Measurements from ENCODE around the gene HES3.

Gene HES3

DNA sequence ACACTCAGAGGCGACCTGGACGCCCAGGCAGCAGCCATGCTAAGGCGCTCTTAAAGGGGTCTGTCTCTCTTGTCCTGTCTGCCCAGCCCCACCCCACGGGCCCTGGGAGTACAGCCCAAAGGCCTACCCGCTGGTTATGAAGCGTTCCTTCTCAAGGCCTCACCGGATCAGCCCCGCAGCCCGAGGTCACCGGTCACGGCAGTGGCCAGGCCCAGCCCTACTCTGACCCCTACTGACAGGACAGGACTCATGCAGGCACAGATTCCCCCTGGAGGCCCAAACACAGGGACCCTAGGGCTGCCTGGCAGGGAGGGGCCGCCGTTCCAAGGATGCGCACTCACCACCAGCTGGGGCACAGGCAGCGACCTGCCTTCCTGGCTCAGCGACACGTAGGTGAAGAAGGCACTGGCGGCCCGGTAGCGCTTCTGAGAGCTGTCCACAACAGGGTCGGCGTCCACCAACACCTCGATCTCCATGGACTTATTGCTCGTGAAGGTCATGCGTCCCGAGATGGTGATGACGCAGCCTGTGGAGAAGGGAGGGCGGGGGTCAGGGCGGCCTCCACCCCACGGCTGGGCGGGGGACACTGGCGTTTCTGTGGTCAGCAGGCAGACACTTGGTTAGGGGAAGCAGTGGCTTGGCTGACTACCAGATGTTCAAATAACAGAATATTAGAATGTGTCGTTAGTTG, 36.9 kb downstream of the HES3 start:
- Histone ChIP-seq H3K4ac (ENCODE audit: low read depth in 1 of 2, low read length in 2 of 2) (no peak overlapping the region), H3K14ac (ENCODE audit: low read length in 2 of 2) (no peak overlapping the region), H2BK120ac (ENCODE audit: low read depth, low read length) (no peak overlapping the region), H3K4me1 (ENCODE audit: control insufficient read depth, insufficient read depth, low read depth, low read length) (peaks cover 13% of the 10 kb centered on the region), H2AK5ac (ENCODE audit: low read length, severe bottlenecking) (no peak overlapping the region), H2BK12ac (ENCODE audit: low read length in 2 of 2) (no peak overlapping the region), H3K27me3 (ENCODE audit: control insufficient read depth in 1 of 2, insufficient read depth in 1 of 2, low read length in 2 of 2) (no peaks in the 10 kb centered on the region), H3K9me3 (ENCODE audit: control insufficient read depth, low read length) (no peaks in the 10 kb centered on the region), H3K36me3 (ENCODE audit: control insufficient read depth in 1 of 2, insufficient read depth in 2 of 2, low read depth in 1 of 2, low read length in 2 of 2) (peaks cover 0 to 53% of the 10 kb centered on the region in 2 experiments), H3K4me2 (ENCODE audit: low read length, poor library complexity, severe bottlenecking) (no peak overlapping the region), H3K4me3 (ENCODE audit: insufficient read depth in 1 of 2, low read depth in 1 of 2, low read length in 2 of 2) (no peak overlapping the region), H3K18ac (ENCODE audit: low read depth in 1 of 2, low read length in 2 of 2) (no peak overlapping the region), H3K27ac (ENCODE audit: low read length, poor library complexity, severe bottlenecking) (no peak overlapping the region), H2BK15ac (ENCODE audit: low read depth, poor library complexity, severe bottlenecking) (no peak overlapping the region), H4K8ac (ENCODE audit: low read length) (no peak overlapping the region), H3K23ac (ENCODE audit: low read length in 2 of 2) (no peak overlapping the region), H2AFZ (ENCODE audit: low read depth, low read length) (no peak overlapping the region), H3K79me1 (replicated peaks; ENCODE audit: low read length, poor library complexity, severe bottlenecking) (peaks cover 1% of the 10 kb centered on the region), H3K9ac (ENCODE audit: low read length) (no peak overlapping the region), H4K91ac (ENCODE audit: low read length) (no peak overlapping the region), H2BK5ac (ENCODE audit: low read depth, low read length, poor library complexity, severe bottlenecking) (no peak overlapping the region)
- 81% methylated on average over 33 of the region's 33 CpGs for WGBS
- DNase-seq = peak; percentile 40

DNA sequence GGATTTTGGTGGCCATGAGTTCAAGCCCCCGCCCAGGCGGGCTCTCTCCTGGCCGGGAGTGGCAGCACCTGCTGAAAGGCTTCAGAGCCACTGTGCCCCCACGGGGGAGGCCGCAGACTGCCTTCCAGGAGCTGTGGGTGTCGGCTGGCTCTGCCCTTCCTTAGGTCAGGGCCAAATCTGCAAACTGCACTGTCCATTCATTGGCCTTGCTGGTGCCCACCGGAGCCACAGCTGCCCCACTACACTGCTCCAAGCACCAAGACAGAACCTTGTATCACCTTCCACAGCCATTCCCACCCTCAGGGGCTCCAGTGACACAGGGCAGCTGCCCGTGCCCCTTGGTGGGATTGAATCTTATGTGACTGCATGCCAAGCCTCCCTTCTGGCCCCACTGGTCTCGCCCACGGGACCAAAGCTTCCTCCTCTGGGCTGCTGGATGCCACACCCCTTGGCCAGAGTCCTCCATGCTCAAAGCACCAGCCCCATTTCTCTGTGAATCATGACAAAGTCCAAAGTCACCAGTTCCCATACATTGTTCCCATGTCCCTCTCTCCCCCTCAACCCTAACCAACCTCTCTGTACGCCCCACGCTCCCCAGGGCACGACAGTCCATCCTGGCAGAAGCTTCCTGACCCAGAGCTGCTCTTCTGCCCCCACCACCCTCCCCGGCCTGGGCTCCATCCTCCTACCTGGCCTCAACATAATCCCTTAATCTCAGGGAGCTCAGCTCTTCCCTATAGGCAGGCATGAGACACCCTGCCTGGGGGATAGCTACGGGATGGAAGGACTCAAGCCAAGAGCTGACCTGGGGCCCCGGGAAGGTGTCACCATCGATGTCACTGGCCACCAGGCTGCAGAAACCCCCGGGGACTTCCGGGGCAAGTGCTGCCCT, 37.8 kb downstream of the HES3 start:
- Histone ChIP-seq H3K9me3 (ENCODE audit: control insufficient read depth, low read length) (no peaks in the 10 kb centered on the region), H2BK15ac (ENCODE audit: low read depth, poor library complexity, severe bottlenecking) (no peak overlapping the region), H3K14ac (ENCODE audit: low read length in 2 of 2) (no peak overlapping the region), H3K23ac (ENCODE audit: low read length in 2 of 2) (no peak overlapping the region), H3K18ac (ENCODE audit: low read depth in 1 of 2, low read length in 2 of 2) (no peak overlapping the region), H3K9ac (ENCODE audit: low read length) (no peak overlapping the region), H3K4ac (ENCODE audit: low read depth in 1 of 2, low read length in 2 of 2) (no peak overlapping the region), H2AFZ (ENCODE audit: low read depth, low read length) (no peak overlapping the region), H3K4me1 (ENCODE audit: control insufficient read depth, insufficient read depth, low read depth, low read length) (peaks cover 7% of the 10 kb centered on the region), H2BK120ac (ENCODE audit: low read depth, low read length) (no peak overlapping the region), H3K4me2 (ENCODE audit: low read length, poor library complexity, severe bottlenecking) (no peak overlapping the region), H4K91ac (ENCODE audit: low read length) (no peak overlapping the region), H2BK12ac (ENCODE audit: low read length in 2 of 2) (no peak overlapping the region), H3K27me3 (ENCODE audit: control insufficient read depth in 1 of 2, insufficient read depth in 1 of 2, low read length in 2 of 2) (no peaks in the 10 kb centered on the region), H3K27ac (ENCODE audit: low read length, poor library complexity, severe bottlenecking) (no peak overlapping the region), H3K4me3 (ENCODE audit: insufficient read depth in 1 of 2, low read depth in 1 of 2, low read length in 2 of 2) (no peak overlapping the region), H3K79me1 (replicated peaks; ENCODE audit: low read length, poor library complexity, severe bottlenecking) (peaks cover 3% of the 10 kb centered on the region), H3K36me3 (ENCODE audit: control insufficient read depth in 1 of 2, insufficient read depth in 2 of 2, low read depth in 1 of 2, low read length in 2 of 2) (peaks cover 0 to 61% of the 10 kb centered on the region in 2 experiments), H2AK5ac (ENCODE audit: low read length, severe bottlenecking) (no peak overlapping the region), H2BK5ac (ENCODE audit: low read depth, low read length, poor library complexity, severe bottlenecking) (no peak overlapping the region), H4K8ac (ENCODE audit: low read length) (no peak overlapping the region)
- no peak for DNase-seq
- WGBS = 94% methylated on average over 19 of the region's 19 CpGs

DNA sequence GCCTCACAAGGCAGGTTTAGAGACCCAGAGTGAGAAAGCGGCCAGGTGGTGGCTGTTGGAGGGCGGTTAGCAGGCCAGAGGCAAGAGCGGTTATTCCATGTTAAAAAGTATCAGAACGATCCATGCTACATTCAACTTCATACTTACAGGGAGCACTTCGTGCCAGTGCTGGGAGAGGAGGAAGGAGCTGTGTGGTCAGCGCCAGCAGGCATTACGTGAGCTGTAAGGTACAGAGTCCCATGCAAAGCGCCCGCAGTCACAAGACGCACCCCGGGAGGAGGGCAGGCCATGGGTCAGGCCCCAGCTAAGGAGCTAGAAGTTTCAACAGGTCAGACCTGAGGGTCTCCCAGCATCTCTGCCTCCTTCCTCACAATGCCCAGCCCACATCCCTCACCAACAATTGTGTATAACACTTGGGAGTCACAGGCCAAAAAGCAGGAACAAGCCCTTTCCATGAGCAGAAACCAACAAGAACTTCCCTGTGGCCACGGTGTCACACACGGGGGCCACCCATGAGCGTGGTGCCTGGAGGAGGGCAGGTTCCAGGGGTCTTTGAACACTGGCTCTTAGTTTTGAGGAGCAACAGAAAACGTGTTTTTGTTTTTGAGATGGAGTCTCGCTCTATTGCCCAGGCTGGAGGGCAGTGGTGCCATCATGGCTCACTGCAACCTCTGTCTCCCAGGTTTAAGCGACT, 38.7 kb downstream of the HES3 start:
- no peak overlapping the region for H3K27ac ChIP-seq (ENCODE audit: low read length, poor library complexity, severe bottlenecking)
- no peak overlapping the region for H3K4me3 ChIP-seq (ENCODE audit: insufficient read depth in 1 of 2, low read depth in 1 of 2, low read length in 2 of 2)
- WGBS = 97% methylated on average over 15 of the region's 17 CpGs
- DNase-seq = no peak
- no peak overlapping the region for H3K14ac ChIP-seq (ENCODE audit: low read length in 2 of 2)
- no peak overlapping the region for H3K18ac ChIP-seq (ENCODE audit: low read depth in 1 of 2, low read length in 2 of 2)
- no peak overlapping the region for H2BK120ac ChIP-seq (ENCODE audit: low read depth, low read length)
- no peak overlapping the region for H4K8ac ChIP-seq (ENCODE audit: low read length)
- no peak overlapping the region for H2BK15ac ChIP-seq (ENCODE audit: low read depth, poor library complexity, severe bottlenecking)
- peaks cover 5% of the 10 kb centered on the region for H3K4me1 ChIP-seq (ENCODE audit: control insufficient read depth, insufficient read depth, low read depth, low read length)
- H3K9ac ChIP-seq (ENCODE audit: low read length) = no peak overlapping the region
- H3K79me1 ChIP-seq (replicated peaks; ENCODE audit: low read length, poor library complexity, severe bottlenecking) = peaks cover 3% of the 10 kb centered on the region
- H3K4ac ChIP-seq (ENCODE audit: low read depth in 1 of 2, low read length in 2 of 2) = no peak overlapping the region
- H3K36me3 ChIP-seq (ENCODE audit: control insufficient read depth in 1 of 2, insufficient read depth in 2 of 2, low read depth in 1 of 2, low read length in 2 of 2) = peaks cover 0 to 64% of the 10 kb centered on the region in 2 experiments
- no peak overlapping the region for H4K91ac ChIP-seq (ENCODE audit: low read length)
- no peak overlapping the region for H3K4me2 ChIP-seq (ENCODE audit: low read length, poor library complexity, severe bottlenecking)
- no peaks in the 10 kb centered on the region for H3K27me3 ChIP-seq (ENCODE audit: control insufficient read depth in 1 of 2, insufficient read depth in 1 of 2, low read length in 2 of 2)
- H3K23ac ChIP-seq (ENCODE audit: low read length in 2 of 2) = no peak overlapping the region
- no peak overlapping the region for H2AK5ac ChIP-seq (ENCODE audit: low read length, severe bottlenecking)
- no peak overlapping the region for H2BK12ac ChIP-seq (ENCODE audit: low read length in 2 of 2)
- no peak overlapping the region for H2AFZ ChIP-seq (ENCODE audit: low read depth, low read length)
- H3K9me3 ChIP-seq (ENCODE audit: control insufficient read depth, low read length) = no peaks in the 10 kb centered on the region
- H2BK5ac ChIP-seq (ENCODE audit: low read depth, low read length, poor library complexity, severe bottlenecking) = no peak overlapping the region

DNA sequence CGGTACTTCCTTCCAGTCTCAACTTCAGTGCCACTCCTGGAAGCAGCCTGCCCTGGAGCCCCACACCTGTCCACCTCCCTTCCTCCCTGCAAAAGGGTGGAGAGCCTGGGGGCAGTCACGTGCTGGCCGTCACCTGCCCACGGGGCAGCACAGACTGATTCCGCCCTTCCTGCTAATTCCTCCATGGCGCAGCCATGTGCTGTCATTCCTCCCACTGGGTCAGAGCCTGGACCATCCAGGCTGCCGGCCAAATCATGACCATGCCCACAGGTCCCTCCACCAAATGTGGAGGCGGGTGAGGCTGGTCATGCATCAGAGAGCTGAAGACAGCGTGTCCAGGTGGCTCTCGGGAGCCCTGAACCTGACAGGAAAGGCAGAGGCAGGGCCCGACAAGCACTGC, 41.4 kb downstream of the HES3 start:
- Histone ChIP-seq H2BK5ac (ENCODE audit: low read depth, low read length, poor library complexity, severe bottlenecking) (no peak overlapping the region), H3K23ac (ENCODE audit: low read length in 2 of 2) (no peak overlapping the region), H3K27ac (ENCODE audit: low read length, poor library complexity, severe bottlenecking) (no peak overlapping the region), H2BK120ac (ENCODE audit: low read depth, low read length) (no peak overlapping the region), H3K27me3 (ENCODE audit: control insufficient read depth in 1 of 2, insufficient read depth in 1 of 2, low read length in 2 of 2) (no peaks in the 10 kb centered on the region), H3K9me3 (ENCODE audit: control insufficient read depth, low read length) (no peaks in the 10 kb centered on the region), H2AK5ac (ENCODE audit: low read length, severe bottlenecking) (no peak overlapping the region), H3K4ac (ENCODE audit: low read depth in 1 of 2, low read length in 2 of 2) (no peak overlapping the region), H2BK12ac (ENCODE audit: low read length in 2 of 2) (no peak overlapping the region), H2AFZ (ENCODE audit: low read depth, low read length) (no peak overlapping the region), H3K4me3 (ENCODE audit: insufficient read depth in 1 of 2, low read depth in 1 of 2, low read length in 2 of 2) (no peak overlapping the region), H3K14ac (ENCODE audit: low read length in 2 of 2) (no peak overlapping the region), H3K4me2 (ENCODE audit: low read length, poor library complexity, severe bottlenecking) (no peak overlapping the region), H4K8ac (ENCODE audit: low read length) (no peak overlapping the region), H3K79me1 (replicated peaks; ENCODE audit: low read length, poor library complexity, severe bottlenecking) (peaks cover 7% of the 10 kb centered on the region), H2BK15ac (ENCODE audit: low read depth, poor library complexity, severe bottlenecking) (no peak overlapping the region), H3K9ac (ENCODE audit: low read length) (no peak overlapping the region), H3K18ac (ENCODE audit: low read depth in 1 of 2, low read length in 2 of 2) (no peak overlapping the region), H3K36me3 (ENCODE audit: control insufficient read depth in 1 of 2, insufficient read depth in 2 of 2, low read depth in 1 of 2, low read length in 2 of 2) (peaks cover 0 to 56% of the 10 kb centered on the region in 2 experiments), H3K4me1 (ENCODE audit: control insufficient read depth, insufficient read depth, low read depth, low read length) (peaks cover 4% of the 10 kb centered on the region), H4K91ac (ENCODE audit: low read length) (no peak overlapping the region)
- WGBS = 97% methylated on average over 11 of the region's 11 CpGs
- DNase-seq = no peak
